Glutamatergic neuron (in vitro differentiated cells): ENCODE data around the gene KRTAP10-9. TPM values are rescaled to one million over a fixed set of nuclear protein-coding genes. Genes with fewer than 3 reads are reported as not detected.
"Not testable (repeated sequence)": the region's sequence is repeated elsewhere in the genome, so short reads cannot be mapped to it uniquely, and the experiment has no call there.

Experiments
- DNase-seq: peaks from one replicate; pipeline ENCODE4 v3.0.0; 2022
- H3K27ac Mint-ChIP-seq: one replicate; pipeline ENCODE4 v1.8.0; 2020; ENCODE audit warnings: mild to moderate bottlenecking, mixed read lengths, inconsistent platforms; ENCODE audit not compliant: unreplicated experiment
- H3K27me3 Mint-ChIP-seq: one replicate; pipeline ENCODE4 v1.8.0; 2020; ENCODE audit warnings: mild to moderate bottlenecking, moderate library complexity, mixed read lengths, inconsistent platforms; ENCODE audit not compliant: unreplicated experiment
- H3K36me3 Mint-ChIP-seq: one replicate; pipeline ENCODE4 v1.8.0; 2020; ENCODE audit warnings: mild to moderate bottlenecking, mixed read lengths, inconsistent platforms; ENCODE audit not compliant: unreplicated experiment
- H3K4me1 Mint-ChIP-seq: one replicate; pipeline ENCODE4 v1.8.0; 2020; ENCODE audit warnings: mild to moderate bottlenecking, low read depth, mixed read lengths, inconsistent platforms; ENCODE audit not compliant: unreplicated experiment
- H3K4me3 Mint-ChIP-seq: one replicate; pipeline ENCODE4 v1.8.0; 2020; ENCODE audit warnings: mild to moderate bottlenecking, mixed read lengths, inconsistent platforms; ENCODE audit not compliant: unreplicated experiment
- H3K9me3 Mint-ChIP-seq: one replicate; pipeline ENCODE4 v1.8.0; 2020; ENCODE audit warnings: mild to moderate bottlenecking, moderate library complexity, mixed read lengths, inconsistent platforms; ENCODE audit not compliant: unreplicated experiment
- CTCF ChIP-seq: fragments of 200-600 bp; sonication (generic); IDR thresholded peaks from one replicate; pipeline ENCODE4 v1.5.0; 2021; ENCODE audit not compliant: partially characterized antibody, unreplicated experiment
- total RNA-seq: library from RNA; stranded (reverse); fragmentation: NEBNext Ultra II Directional; extraction: Animal tissue kit (Norgen Biotek cat#: 25700); gene quantifications from one replicate; pipeline ENCODE4 v1.2.1, GENCODE V29; 2021; ENCODE audit not compliant: unreplicated experiment

The KRTAP10-9 gene
- total RNA-seq, 1 donor from 2014 or later, result not detected

DNA sequence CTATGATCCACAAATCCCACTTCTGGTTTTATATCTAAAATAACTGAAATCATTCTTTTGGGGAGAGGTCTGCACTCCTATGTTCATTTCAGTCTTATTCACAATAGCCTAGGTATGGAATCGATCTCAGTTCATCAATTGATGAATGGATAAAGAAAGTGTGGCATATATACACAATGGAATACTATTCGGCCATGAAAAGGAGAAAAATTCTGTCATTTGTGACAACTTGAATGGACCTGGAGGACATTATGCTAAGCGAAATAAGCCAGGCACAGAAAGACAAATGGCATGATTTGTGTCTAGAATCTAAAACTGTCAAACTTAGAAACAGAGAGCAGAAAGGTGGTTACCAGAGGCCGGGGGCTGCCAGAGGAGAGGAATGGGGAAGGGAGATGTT is 20.4 kb upstream of the KRTAP10-9 start:
- TF ChIP-seq CTCF, result no peak
- Mint-ChIP-seq H3K4me1 (no peaks in the 10 kb centered on the region), H3K9me3 (peaks cover 4% of the 10 kb centered on the region), H3K27me3 (peaks cover 2% of the 10 kb centered on the region), H3K27ac (no peak overlapping the region), H3K36me3 (peaks cover 30% of the 10 kb centered on the region), H3K4me3 (no peak overlapping the region)
- DNase-seq, result no peak

- Mint-ChIP-seq H3K9me3 (peaks cover 12% of the 10 kb centered on the region), H3K27me3 (no peaks in the 10 kb centered on the region), H3K27ac (no peak overlapping the region), H3K4me3 (no peak overlapping the region), H3K36me3 (peaks cover 37% of the 10 kb centered on the region), H3K4me1 (no peaks in the 10 kb centered on the region)
- DNase-seq, result no peak
- TF ChIP-seq CTCF, result no peak
Observed at GRCh38 chr21:44609193-44609592, 17.7 kb upstream of the KRTAP10-9 start.

- H3K27ac Mint-ChIP-seq, H3K27me3 Mint-ChIP-seq, H3K4me1 Mint-ChIP-seq, H3K4me3 Mint-ChIP-seq, DNase-seq: not testable (repeated sequence)
- H3K9me3 Mint-ChIP-seq, result peaks cover 12% of the 10 kb centered on the region
- peaks cover 37% of the 10 kb centered on the region for H3K36me3 Mint-ChIP-seq
Observed at GRCh38 chr21:44610157-44610843, 16.6 kb upstream of the KRTAP10-9 start.

- Mint-ChIP-seq H3K27ac (no peak overlapping the region), H3K9me3 (peaks cover 12% of the 10 kb centered on the region), H3K27me3 (peaks cover 5% of the 10 kb centered on the region), H3K36me3 (peaks cover 37% of the 10 kb centered on the region), H3K4me1 (peaks cover 8% of the 10 kb centered on the region), H3K4me3 (no peak overlapping the region)
- DNase-seq, result no peak
- no peak for TF ChIP-seq CTCF
Observed at GRCh38 chr21:44611551-44611950, 15.3 kb upstream of the KRTAP10-9 start.

DNA sequence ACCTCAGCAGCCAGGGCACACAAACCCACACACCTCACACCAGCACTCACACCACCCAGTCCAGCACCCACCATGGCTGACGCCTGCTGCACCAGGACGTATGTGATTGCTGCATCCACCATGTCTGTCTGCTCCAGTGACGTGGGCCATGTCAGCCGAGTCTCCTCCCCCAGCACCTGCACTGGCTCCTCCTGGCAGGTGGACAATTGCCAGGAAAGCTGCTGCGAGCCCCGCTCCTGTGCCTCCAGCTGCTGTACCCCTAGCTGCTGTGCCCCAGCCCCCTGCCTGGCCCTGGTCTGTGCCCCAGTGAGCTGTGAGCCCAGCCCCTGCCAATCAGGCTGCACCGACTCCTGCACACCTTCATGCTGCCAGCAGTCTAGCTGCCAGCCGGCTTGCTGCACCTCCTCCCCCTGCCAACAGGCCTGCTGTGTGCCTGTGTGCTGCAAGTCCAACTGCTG is 14.8 kb upstream of the KRTAP10-9 start, which contains the start of gene KRTAP10-8:
TSS of gene KRTAP10-8 (plus strand) at position 51 of the 458 bp plus-strand sequence. CDS start at position 73, 22 bp downstream.
- no peak for DNase-seq
- Mint-ChIP-seq H3K4me3 (no peak within 1 kb of the TSS), H3K9me3 (peaks cover 12% of the 10 kb centered on the region), H3K27ac (no peak within 1 kb of the TSS), H3K36me3 (peaks cover 37% of the 10 kb centered on the region), H3K4me1 (peaks cover 10% of the 10 kb centered on the region), H3K27me3 (peaks cover 7% of the 10 kb centered on the region)
- no peak for TF ChIP-seq CTCF
